ENCODE data around the gene ASCC3.
A peak's percentile ranks its signal among the peaks of the same experiment; 100 is the strongest.

ASCC3 gene

GRCh38 chr6:100724222-100724621 lies 156.9 kb downstream of the ASCC3 start:
- DNase-seq (ENCODE audit: low spot score): no peak

- DNase-seq (ENCODE audit: low spot score): no peak
These were observed 159.9 kb downstream of the ASCC3 start for GRCh38 chr6:100721256-100721655.

- DNase-seq (ENCODE audit: low spot score): peak; percentile 30
These were observed 161.0 kb downstream of the ASCC3 start for GRCh38 chr6:100719883-100720682.

- no peak for DNase-seq (ENCODE audit: low spot score)
These were observed 168.1 kb downstream of the ASCC3 start for GRCh38 chr6:100712997-100713396.

GRCh38 chr6:100706491-100706890 lies 174.6 kb downstream of the ASCC3 start:
- no peak for DNase-seq (ENCODE audit: low spot score)

- DNase-seq (ENCODE audit: low spot score): no peak
These were observed 176.2 kb downstream of the ASCC3 start for GRCh38 chr6:100704961-100705360.

GRCh38 chr6:100701728-100702127 lies 179.4 kb downstream of the ASCC3 start:
- no peak for DNase-seq (ENCODE audit: low spot score)

- DNase-seq (ENCODE audit: low spot score): no peak
These were observed 181.1 kb downstream of the ASCC3 start for GRCh38 chr6:100700009-100700408.

GRCh38 chr6:100695445-100695844 lies 185.7 kb downstream of the ASCC3 start:
- no peak for DNase-seq (ENCODE audit: low spot score)

GRCh38 chr6:100693249-100693927 lies 187.7 kb downstream of the ASCC3 start:
- DNase-seq (ENCODE audit: low spot score): no peak

GRCh38 chr6:100691972-100692371 lies 189.2 kb downstream of the ASCC3 start:
- no peak for DNase-seq (ENCODE audit: low spot score)

GRCh38 chr6:100686216-100686615 lies 194.9 kb downstream of the ASCC3 start:
- DNase-seq (ENCODE audit: low spot score): no peak

- no peak for DNase-seq (ENCODE audit: low spot score)
These were observed 195.4 kb downstream of the ASCC3 start for GRCh38 chr6:100685747-100686146.

GRCh38 chr6:100680163-100680562 lies 201.0 kb downstream of the ASCC3 start:
- no peak for DNase-seq (ENCODE audit: low spot score)

- DNase-seq (ENCODE audit: low spot score): peak; percentile 3
These were observed 203.1 kb downstream of the ASCC3 start for GRCh38 chr6:100678027-100678426.

GRCh38 chr6:100677240-100677639 lies 203.9 kb downstream of the ASCC3 start:
- no peak for DNase-seq (ENCODE audit: low spot score)

GRCh38 chr6:100673641-100674040 lies 207.5 kb downstream of the ASCC3 start:
- no peak for DNase-seq (ENCODE audit: low spot score)

- DNase-seq (ENCODE audit: low spot score): no peak
These were observed 209.4 kb downstream of the ASCC3 start for GRCh38 chr6:100671740-100672139.

- DNase-seq (ENCODE audit: low spot score): no peak
These were observed 211.1 kb downstream of the ASCC3 start for GRCh38 chr6:100670056-100670455.

GRCh38 chr6:100665041-100665380 lies 216.1 kb downstream of the ASCC3 start:
- no peak for DNase-seq (ENCODE audit: low spot score)

GRCh38 chr6:100664274-100665040 lies 216.7 kb downstream of the ASCC3 start:
- peak; percentile 15 for DNase-seq (ENCODE audit: low spot score)

GRCh38 chr6:100663219-100663863 lies 217.8 kb downstream of the ASCC3 start:
- peak; percentile 29 for DNase-seq (ENCODE audit: low spot score)
